B cell (primary cell): ENCODE results near the gene DTX3.

ENCODE experiments used
- CTCF ChIP-seq: fragments of 200-600 bp; IDR thresholded peaks from one replicate; pipeline ENCODE4 v1.8.0; 2022; ENCODE audit warnings: antibody characterized with exemption, mild to moderate bottlenecking
- EZH2 ChIP-seq: IDR thresholded peaks from 2 replicates; pipeline ENCODE4 v1.6.1; 2012; ENCODE audit warnings: borderline replicate concordance, low read depth, mild to moderate bottlenecking, moderate library complexity, low read length; ENCODE audit not compliant: insufficient read depth, poor library complexity, severe bottlenecking

- TF ChIP-seq CTCF (no peak), EZH2 (no peak)
Measured at GRCh38 chr12:57586128-57586527, 18.5 kb upstream of the DTX3 start.
